Kasumi-1 (cell line): ENCODE measurements around the gene KBTBD8.
A peak's percentile ranks its signal among the peaks of the same experiment; 100 is the strongest.

ENCODE experiments used
- DNase-seq, 2 experiments: peaks; one replicate each; lab custom pipeline; 2025; lab: John Stamatoyannopoulos, UW

The KBTBD8 gene

GRCh38 chr3:67034371-67034770 lies 36.3 kb downstream of the KBTBD8 start:
- no peak for DNase-seq

- peak; percentile 6 to 14 for DNase-seq
Measured at GRCh38 chr3:67037615-67038014, 39.5 kb downstream of the KBTBD8 start.

- DNase-seq = no peak
Measured at GRCh38 chr3:67044295-67044694, 46.2 kb downstream of the KBTBD8 start.

- DNase-seq = no peak
Measured at GRCh38 chr3:67044955-67045354, 46.8 kb downstream of the KBTBD8 start.

- no peak for DNase-seq
Measured at GRCh38 chr3:67045711-67046465, 47.8 kb downstream of the KBTBD8 start.

GRCh38 chr3:67047051-67047450 lies 48.9 kb downstream of the KBTBD8 start:
- DNase-seq = no peak

GRCh38 chr3:67048067-67048714 lies 50.1 kb downstream of the KBTBD8 start:
- peak; percentile 8 to 21 for DNase-seq

GRCh38 chr3:67048715-67049074 lies 50.6 kb downstream of the KBTBD8 start:
- no peak for DNase-seq

GRCh38 chr3:67059443-67059842 lies 61.3 kb downstream of the KBTBD8 start:
- no peak for DNase-seq
